Brain pericyte (primary cell): ENCODE data around the gene PRRX2.
"Not testable (repeated sequence)": the region's sequence is repeated elsewhere in the genome, so short reads cannot be mapped to it uniquely, and the experiment has no call there.

ENCODE experiments used
- DNase-seq: peaks from one replicate; pipeline ENCODE4 v3.0.0-alpha.2; 2012; ENCODE audit warnings: low read depth, low spot score

The PRRX2 gene

GRCh38 chr9:129636343-129636742 is 29.1 kb upstream of the PRRX2 start:
- DNase-seq, result not testable (repeated sequence)

DNA sequence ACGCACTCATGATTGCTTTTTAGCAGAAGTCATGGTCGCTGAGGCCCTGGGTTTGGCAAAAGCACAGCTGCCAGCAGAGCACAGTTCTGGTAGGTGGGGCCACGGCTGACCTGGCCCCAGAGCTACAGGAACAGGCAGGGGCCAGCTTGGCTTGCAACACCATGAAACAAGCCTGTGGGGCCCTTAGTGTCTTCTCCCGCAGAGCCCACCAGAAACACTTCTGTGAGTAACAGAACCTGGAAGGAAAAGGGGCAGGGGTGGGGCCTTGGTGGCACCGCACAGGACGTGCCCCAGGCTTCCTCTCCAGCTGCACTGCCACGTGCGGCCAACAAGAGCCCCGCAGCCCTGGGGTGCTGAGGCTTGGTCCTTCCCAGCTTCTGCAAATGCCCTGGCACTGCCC is 28.3 kb upstream of the PRRX2 start:
- DNase-seq, result no peak

DNA sequence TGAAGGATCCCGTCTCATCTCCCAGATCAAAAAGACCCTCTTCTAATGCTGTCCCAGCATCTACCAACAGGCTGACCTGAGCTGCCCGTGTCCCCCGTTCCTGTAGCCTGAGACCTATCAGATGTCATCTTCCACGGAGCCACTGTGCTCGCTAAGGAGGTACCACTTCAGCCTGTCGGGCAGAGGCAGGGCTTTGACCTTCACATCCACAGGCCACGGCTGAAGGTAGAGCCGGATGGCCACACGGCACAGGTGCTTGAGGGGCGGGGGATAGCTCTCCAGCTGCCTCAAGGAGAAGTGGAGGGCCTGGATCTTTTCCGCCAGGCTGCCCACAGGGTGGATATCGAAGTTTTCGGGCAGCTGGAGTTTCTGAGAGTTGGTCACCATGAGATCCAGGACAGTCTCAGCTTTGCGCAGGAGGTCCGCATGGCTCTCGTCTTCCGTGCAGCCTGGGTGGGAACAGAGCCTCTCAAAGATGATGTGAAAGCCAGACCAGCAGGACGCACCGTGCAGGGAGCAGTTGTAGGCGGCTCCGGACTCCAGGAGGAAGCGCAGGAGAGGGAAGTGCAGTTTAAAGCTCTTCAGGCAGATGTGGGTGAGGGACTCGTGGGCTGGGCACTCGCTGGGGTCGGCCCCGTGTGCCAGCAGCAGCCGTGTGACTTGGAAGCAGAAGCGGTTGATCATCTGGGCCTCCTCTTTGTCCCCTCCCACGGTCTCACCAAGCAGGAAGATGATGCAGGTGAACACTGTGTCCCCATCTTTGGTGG is 27.6 kb upstream of the PRRX2 start:
- DNase-seq, result no peak

GRCh38 chr9:129639034-129639630 is 26.3 kb upstream of the PRRX2 start:
- no peak for DNase-seq

DNA sequence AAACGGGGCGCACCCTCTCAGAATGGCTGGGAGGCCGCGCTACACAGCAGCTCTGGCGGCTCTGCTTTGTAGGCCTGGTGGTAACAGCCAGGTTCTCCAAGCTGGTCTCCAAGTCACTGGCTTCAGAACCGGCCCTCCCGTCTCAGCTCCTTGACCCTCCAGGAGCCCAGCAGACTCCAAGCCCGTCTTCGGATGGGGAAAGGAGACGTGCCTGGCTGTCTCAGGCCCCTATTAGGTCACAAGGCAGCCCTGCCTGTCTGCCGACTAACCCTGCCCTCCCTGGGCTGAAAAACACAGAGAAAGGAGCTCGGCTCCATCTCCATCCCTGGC is 25.7 kb upstream of the PRRX2 start:
- no peak for DNase-seq

DNA sequence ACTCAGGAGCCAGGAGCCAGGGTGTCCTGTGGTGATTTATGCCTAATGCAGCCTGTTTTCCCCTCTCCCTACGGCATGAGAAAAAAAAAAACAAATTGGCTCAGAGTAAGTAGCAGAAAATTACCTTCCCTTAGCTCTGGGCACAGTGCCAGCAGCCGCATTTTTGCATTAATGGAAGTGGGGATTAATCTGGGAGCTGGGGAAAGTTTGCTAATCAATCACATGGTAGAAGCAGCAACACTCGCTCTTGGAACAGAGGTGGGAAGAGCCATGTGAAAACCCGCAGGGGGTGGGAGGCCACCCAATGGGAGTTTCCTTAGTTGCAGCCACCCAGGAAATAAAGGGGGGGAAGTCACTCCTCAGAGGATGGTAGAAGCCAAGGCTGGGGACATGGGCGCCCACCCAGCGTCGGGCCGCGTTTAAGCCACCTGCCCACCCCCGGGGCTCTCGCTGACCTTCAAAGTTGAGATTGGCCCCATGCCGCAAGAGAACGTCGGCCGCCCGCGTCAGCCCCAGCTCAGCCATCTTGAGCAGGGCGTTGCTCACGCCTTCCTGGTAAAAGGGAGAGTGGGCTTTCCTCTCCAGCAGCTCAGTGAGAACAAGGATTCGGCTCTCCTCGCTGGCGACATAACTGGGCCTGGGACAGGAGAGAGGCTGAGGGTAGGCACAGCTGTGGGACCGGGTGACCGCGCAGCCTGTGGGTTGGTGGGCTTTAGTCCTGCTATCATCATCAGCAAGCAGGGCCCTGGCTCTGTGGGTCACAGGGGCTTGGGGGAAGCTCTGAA is 25.2 kb upstream of the PRRX2 start:
- no peak for DNase-seq

DNA sequence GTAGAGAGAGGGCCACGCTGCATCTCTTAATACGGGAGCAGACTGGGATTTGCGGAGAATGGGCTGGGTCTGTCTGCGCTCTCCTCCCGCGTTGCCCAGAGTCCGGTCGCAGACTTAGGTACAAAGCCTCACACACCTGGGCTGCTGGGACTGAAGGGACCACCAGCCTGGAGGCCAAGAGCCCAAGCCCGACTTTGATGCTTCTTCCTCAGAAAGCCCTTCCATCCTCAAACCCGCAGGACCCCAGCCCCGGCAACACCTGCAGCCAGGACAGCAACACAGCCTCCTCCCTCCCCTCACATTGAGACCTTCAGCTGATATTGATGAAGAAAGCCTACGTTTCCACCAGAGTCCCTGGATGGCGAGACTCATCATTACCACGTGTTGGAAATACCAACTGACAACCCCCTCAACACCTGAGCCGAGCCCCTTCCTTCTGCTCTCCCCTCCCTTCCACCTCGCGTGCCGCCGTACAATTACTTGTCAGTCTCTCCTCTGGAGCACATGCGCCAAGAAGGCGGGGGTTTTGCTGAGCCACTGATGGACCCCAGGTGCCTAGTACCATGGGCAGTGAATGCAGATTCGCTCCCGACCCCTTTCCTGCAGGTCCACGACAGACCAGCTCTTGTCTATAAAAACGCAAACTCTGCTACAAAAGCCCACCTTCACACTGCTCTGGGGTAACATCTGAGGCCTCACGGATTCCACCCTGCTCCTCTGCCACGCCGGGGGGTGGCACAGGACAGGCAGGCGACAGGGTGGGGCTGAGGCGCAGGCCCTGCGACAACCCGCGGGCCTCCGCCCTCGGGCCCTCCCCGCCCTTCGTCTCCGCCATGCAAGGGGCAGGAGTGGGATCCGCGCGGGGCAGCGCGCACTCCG is 24.3 kb upstream of the PRRX2 start:
- no peak for DNase-seq

DNA sequence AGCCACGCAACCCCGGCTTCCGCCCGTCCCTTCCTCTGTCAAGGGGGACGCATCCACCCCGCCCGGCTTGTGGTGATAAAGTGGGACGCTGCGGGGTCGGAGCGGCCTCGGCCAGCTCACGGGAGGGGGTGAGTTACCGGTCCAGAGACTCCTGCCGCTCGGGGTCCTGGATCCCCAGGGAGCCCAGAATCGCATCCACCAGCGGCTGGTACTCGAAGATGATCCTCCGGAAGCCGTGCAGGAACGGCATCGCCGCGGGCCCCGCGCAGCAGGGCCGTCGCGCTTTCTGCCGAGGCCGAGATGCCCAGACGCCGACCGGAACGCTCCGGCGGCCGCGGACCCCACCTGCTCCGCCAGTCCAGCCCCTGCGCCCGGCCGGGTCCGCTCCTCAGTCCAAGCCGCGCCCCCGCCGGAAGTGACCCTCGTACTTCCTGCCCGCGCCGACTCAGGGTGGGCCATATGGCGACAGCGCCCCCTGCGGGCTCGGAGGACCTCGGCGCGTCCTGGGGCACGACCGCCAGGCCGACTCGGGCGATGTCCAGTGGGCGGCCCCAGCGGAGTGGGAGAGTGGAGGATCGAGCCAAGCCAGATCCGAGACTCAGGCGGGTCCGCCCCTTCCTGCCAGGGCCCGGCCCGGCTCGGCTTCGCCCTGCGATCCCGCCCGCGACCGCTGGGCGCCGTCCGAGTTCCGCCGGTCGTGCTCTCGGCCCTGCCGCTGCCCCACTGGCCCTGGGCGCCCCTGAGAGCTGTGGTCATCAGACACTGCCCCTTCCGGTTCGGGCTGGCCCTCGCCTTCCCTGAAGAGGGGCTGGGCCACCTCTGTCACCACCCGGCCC is 23.5 kb upstream of the PRRX2 start, which contains the start of gene ASB6:
Gene ASB6 (minus strand): TSS at position 402 of the 836 bp plus-strand sequence. CDS start 152 bp downstream, at position 250.
- DNase-seq, result peak; percentile 98

DNA sequence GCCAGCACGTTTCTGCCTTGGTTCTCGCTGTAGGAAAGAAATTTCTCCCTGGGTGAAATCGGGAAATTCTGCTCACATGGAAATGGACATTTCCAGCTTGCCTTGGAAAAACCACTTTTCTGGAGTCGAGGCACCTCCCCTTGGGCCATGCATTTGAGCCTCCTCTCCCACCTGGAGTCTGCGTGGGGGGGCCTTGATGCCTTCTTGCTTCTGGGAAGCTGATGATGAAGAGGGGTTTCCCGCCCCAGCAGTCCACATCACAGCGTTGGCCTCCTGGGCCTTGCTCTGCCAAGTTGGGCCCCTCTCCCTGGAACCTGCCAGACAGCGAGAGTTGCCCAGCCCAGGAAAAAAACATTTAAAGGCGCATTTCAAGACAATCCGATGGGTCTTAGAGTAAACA is 21.7 kb upstream of the PRRX2 start:
- no peak for DNase-seq

DNA sequence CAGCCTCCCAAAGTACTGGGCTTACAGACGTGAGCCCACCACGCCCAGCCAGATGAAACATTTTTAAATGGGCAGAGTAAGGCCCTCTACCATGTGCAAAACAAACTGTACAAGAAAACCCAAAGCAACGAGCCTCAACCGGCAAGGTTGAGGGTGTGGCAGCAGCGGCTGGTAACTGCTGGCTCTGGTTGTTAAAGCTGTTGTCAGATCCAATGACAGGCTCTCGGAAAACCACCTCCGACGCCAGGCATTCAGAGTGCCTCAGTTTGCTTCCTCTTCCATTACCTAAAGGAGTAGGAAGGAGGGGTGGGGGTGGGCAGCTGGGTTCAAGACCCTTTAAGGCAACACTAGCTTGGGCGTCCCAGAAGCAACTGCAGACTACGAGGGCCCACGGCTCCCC is 21.1 kb upstream of the PRRX2 start:
- DNase-seq, result no peak

DNA sequence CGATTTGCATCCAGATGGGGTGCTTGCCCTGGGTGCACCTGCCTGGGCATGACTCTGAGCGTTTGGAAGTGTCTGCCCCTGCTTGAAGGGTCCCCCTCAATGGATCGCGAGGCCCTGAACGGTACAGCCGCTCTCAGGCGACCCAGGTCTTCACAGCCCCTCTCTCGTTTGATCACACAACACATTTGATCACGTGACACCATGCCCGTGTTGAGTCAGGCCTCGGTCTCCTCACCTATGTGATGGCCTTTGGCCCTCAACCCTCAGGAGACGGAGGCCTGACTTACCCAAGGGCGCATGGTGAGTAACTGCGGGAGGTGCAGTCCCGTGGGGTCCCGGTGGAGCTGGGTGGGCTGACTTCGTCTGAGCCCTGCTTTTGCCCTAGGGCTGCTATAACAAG is 20.5 kb upstream of the PRRX2 start:
- no peak for DNase-seq

GRCh38 chr9:129646252-129646651 is 19.2 kb upstream of the PRRX2 start:
- no peak for DNase-seq

- no peak for DNase-seq
Observed at GRCh38 chr9:129646654-129647053, 18.8 kb upstream of the PRRX2 start.

GRCh38 chr9:129647635-129648034 is 17.8 kb upstream of the PRRX2 start:
- no peak for DNase-seq

DNA sequence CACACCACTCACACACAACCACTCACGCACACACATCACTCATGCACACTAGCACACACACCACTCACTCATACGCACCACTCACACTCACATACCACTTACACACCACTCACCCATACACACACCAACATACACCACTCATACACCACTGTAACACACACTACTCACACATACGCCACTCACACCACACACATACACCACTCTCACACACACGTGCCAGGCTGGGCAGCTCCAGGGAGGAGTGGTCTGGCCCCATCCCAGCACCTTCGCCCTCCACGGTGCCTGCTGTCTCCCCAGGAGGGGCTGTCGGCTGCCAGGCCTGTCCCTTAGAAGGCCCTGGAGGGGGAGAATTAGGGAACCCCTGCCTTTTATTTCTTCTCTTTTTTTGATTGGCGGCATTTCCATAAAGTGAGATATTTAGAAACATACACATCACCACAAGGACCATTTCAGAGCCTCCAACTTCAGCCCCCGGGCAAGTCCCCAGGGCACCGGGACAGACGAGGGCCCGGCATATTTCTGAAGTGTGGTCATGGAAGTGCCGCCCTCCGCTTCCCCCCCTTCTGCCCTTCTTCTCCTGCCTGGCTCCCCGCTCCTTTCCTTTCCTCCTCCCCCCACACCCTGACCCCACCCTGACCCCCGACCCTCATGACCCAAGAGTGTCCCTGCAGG is 17.2 kb upstream of the PRRX2 start:
- DNase-seq, result no peak

DNA sequence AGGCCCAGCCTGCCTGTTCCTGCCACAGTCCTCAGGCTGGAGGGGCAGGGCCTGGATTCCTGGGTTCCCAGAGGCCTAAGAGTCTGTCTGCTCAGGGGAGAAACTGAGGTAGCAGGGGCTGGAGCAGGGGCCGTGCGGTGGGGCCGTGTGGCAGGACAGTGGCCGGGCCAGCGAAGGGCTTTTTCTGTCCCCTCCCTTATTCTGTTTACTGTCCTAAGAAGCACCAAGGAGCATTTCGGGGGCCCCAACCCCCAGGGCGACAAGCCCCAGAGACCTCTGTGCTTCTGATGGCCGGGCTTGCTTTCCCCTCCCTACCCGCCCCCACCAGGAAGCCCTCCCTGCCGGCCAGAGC is 16.7 kb upstream of the PRRX2 start:
- no peak for DNase-seq

GRCh38 chr9:129649726-129650679 is 15.4 kb upstream of the PRRX2 start:
- no peak for DNase-seq

GRCh38 chr9:129650680-129651235 is 14.7 kb upstream of the PRRX2 start:
- no peak for DNase-seq
